Left ventricle myocardium inferior (tissue), 1 donor: ENCODE measurements around the gene WASF3. TPM values are rescaled to one million over a fixed set of nuclear protein-coding genes. Genes with fewer than 3 reads are reported as not detected.

ENCODE experiments used
- DNase-seq: peaks from one replicate; pipeline ENCODE4 v3.0.0-alpha.2; 2020
- H3K27ac ChIP-seq: fragments of 200-600 bp; replicated peaks from 2 replicates; pipeline ENCODE4 v1.8.0; 2021
- H3K27me3 ChIP-seq: fragments of 200-600 bp; 2 replicates; pipeline ENCODE4 v1.8.0; 2021; ENCODE audit warnings: low read depth
- H3K36me3 ChIP-seq: fragments of 200-600 bp; 2 replicates; pipeline ENCODE4 v1.8.0; 2021
- H3K4me1 ChIP-seq: fragments of 200-600 bp; 2 replicates; pipeline ENCODE4 v1.8.0; 2021
- H3K4me3 ChIP-seq: fragments of 200-600 bp; 2 replicates; pipeline ENCODE4 v1.8.0; 2021; ENCODE audit warnings: mild to moderate bottlenecking, moderate library complexity
- H3K9me3 ChIP-seq: fragments of 200-600 bp; replicated peaks from 2 replicates; pipeline ENCODE4 v1.8.0; 2021
- CTCF ChIP-seq: fragments of 200-600 bp; IDR thresholded peaks from 2 replicates; pipeline ENCODE4 v1.8.0; 2021; ENCODE audit warnings: antibody characterized with exemption, mild to moderate bottlenecking, borderline replicate concordance
- intact Hi-C: fragments of 100-400 bp; cut with micrococcal nuclease; formaldehyde crosslinking; loops from one replicate; pipeline ENCODE4 v1.11.0; 2022
- total RNA-seq: library from RNA; stranded (reverse); fragmentation: NEBNext Ultra II Directional; extraction: Animal tissue kit (Norgen Biotek cat#: 25700); gene quantifications from one replicate; pipeline ENCODE4 v1.2.1, GENCODE V29; 2021
- donor health status: DM: no; HTN: yes; CAD: no; lungs with severe emphysema.

Gene WASF3
- total RNA-seq, 1 donor from 2014 or later = 12.6 TPM

GRCh38 chr13:26708007-26708297, 150.5 kb downstream of the WASF3 start:
- H3K4me1 ChIP-seq = no peaks in the 10 kb centered on the region
- intact Hi-C loops = loop anchor here (5.0 kb wide), 2 partner anchors 164 to 219 kb away; no protein-coding TSS in a partner anchor
- peaks cover 47% of the 10 kb centered on the region for H3K27me3 ChIP-seq
- TF ChIP-seq CTCF = no peak
- peaks cover 3% of the 10 kb centered on the region for H3K9me3 ChIP-seq
- DNase-seq = no peak
- H3K4me3 ChIP-seq = no peak overlapping the region
- no peak overlapping the region for H3K27ac ChIP-seq
- no peaks in the 10 kb centered on the region for H3K36me3 ChIP-seq

GRCh38 chr13:26709461-26709860, 152.0 kb downstream of the WASF3 start:
- intact Hi-C loops = loop anchor here (5.0 kb wide), 2 partner anchors 163 to 218 kb away; no protein-coding TSS in a partner anchor
- H3K4me3 ChIP-seq = no peak overlapping the region
- no peak for DNase-seq
- H3K9me3 ChIP-seq = no peaks in the 10 kb centered on the region
- no peaks in the 10 kb centered on the region for H3K36me3 ChIP-seq
- H3K27me3 ChIP-seq = peaks cover 50% of the 10 kb centered on the region
- no peak for TF ChIP-seq CTCF
- H3K27ac ChIP-seq = no peak overlapping the region
- H3K4me1 ChIP-seq = no peaks in the 10 kb centered on the region

GRCh38 chr13:26710166-26710565, 152.7 kb downstream of the WASF3 start:
- H3K27me3 ChIP-seq = peaks cover 44% of the 10 kb centered on the region
- no peaks in the 10 kb centered on the region for H3K4me1 ChIP-seq
- TF ChIP-seq CTCF = no peak
- H3K9me3 ChIP-seq = no peaks in the 10 kb centered on the region
- intact Hi-C loops = no loop called here
- no peak for DNase-seq
- no peak overlapping the region for H3K27ac ChIP-seq
- H3K4me3 ChIP-seq = no peak overlapping the region
- no peaks in the 10 kb centered on the region for H3K36me3 ChIP-seq

GRCh38 chr13:26711211-26711610, 153.7 kb downstream of the WASF3 start:
- Histone ChIP-seq H3K4me1 (no peaks in the 10 kb centered on the region), H3K27ac (no peak overlapping the region), H3K4me3 (no peak overlapping the region), H3K9me3 (no peaks in the 10 kb centered on the region), H3K27me3 (peaks cover 35% of the 10 kb centered on the region), H3K36me3 (no peaks in the 10 kb centered on the region)
- DNase-seq = no peak
- intact Hi-C loops = no loop called here
- TF ChIP-seq CTCF = no peak

- no peak for DNase-seq
- intact Hi-C loops = no loop called here
Observed at GRCh38 chr13:26713341-26713740, 155.9 kb downstream of the WASF3 start.

More at GRCh38 chr13:26713341-26713740, 155.9 kb downstream of the WASF3 start:
- TF ChIP-seq CTCF = no peak
- H3K36me3 ChIP-seq = no peaks in the 10 kb centered on the region
- no peak overlapping the region for H3K4me3 ChIP-seq
- no peak overlapping the region for H3K27ac ChIP-seq
- no peaks in the 10 kb centered on the region for H3K9me3 ChIP-seq
- H3K4me1 ChIP-seq = no peaks in the 10 kb centered on the region
- peaks cover 31% of the 10 kb centered on the region for H3K27me3 ChIP-seq
